ENCODE data around the gene ATG13. TPM values are rescaled to one million over a fixed set of nuclear protein-coding genes. Genes with fewer than 3 reads are reported as not detected.
A peak's percentile ranks its signal among the peaks of the same experiment; 100 is the strongest.

Gene ATG13
- total and polyA plus RNA-seq, 2 of the 8 experiments (the other 6 are each of a cell fraction or from before 2014, with no cell fraction given) = 65.0 to 77.4 TPM

GRCh38 chr11:46625406-46625805, 8.1 kb downstream of the ATG13 start:
- H2BK5ac ChIP-seq (ENCODE audit: low read depth, low read length) = no peak overlapping the region
- no peak overlapping the region for H2AFZ ChIP-seq (ENCODE audit: low read length)
- peaks cover 2% of the 10 kb centered on the region; the same call in 1 of the 2 replicates for H3K79me1 ChIP-seq (ENCODE audit: low read depth, low read length)
- DNase-seq (ENCODE audit: low read depth in 1 of 2, low spot score in 2 of 2) (no peak), FAIRE-seq (no peak)
- H3K27ac ChIP-seq (ENCODE audit: low read depth, low read length) = no peak overlapping the region
- H4K5ac ChIP-seq (ENCODE audit: insufficient read length, low read depth, low read length) = no peak overlapping the region
- no peak overlapping the region for H4K91ac ChIP-seq (replicated peaks; ENCODE audit: insufficient read length, low read length)
- no peak overlapping the region for H2BK20ac ChIP-seq (ENCODE audit: low read length)
- H3K4ac ChIP-seq (replicated peaks; ENCODE audit: insufficient read length, low read depth, low read length) = no peak overlapping the region
- no peak overlapping the region for H3K9ac ChIP-seq (replicated peaks in 1 of 4; ENCODE audit: extremely low read depth in 1 of 4, low read depth in 3 of 4, low read length in 3 of 4)
- H2BK12ac ChIP-seq (ENCODE audit: low read depth, low read length) = no peak overlapping the region
- H3K18ac ChIP-seq (ENCODE audit: extremely low read depth, low read length) = no peak overlapping the region
- no peak overlapping the region for H4K8ac ChIP-seq (ENCODE audit: extremely low read depth, insufficient read depth, low read length)
- POLR2A ChIA-PET (ENCODE audit: partially characterized antibody) = interaction anchor here (0.6 to 0.9 kb wide), 3 partner anchors 9 to 110 kb away, joined by 3 to 5 read pairs (median 4); no protein-coding TSS in a partner anchor
- H2BK15ac ChIP-seq (ENCODE audit: low read length) = no peak overlapping the region
- H3K4me3 ChIP-seq (ENCODE audit: extremely low read depth in 1 of 4, insufficient read depth in 2 of 4, low read depth in 3 of 4, low read length in 4 of 4) = no peak overlapping the region
- H3K27me3 ChIP-seq (replicated peaks in 1 of 4; ENCODE audit: control insufficient read depth in 3 of 4, extremely low read depth in 1 of 4, insufficient read depth in 3 of 4, low read length in 3 of 4) = no peaks in the 10 kb centered on the region
- H3K14ac ChIP-seq (ENCODE audit: insufficient read length) = no peak overlapping the region
- CTCF ChIA-PET (ENCODE audit: partially characterized antibody) = interaction anchor here (0.6 to 1.8 kb wide), 4 partner anchors 9 to 1679 kb away, joined by 3 to 8 read pairs (median 3); no protein-coding TSS in a partner anchor
- no peak overlapping the region for H2BK120ac ChIP-seq (replicated peaks; ENCODE audit: low read depth, low read length)
- H2AK5ac ChIP-seq (ENCODE audit: low read depth, low read length) = no peak overlapping the region
- TF ChIP-seq MAFK (IDR thresholded peaks at IDR 0.05; ENCODE audit: low read depth, low read length) (no peak), SP1 (IDR thresholded peaks at IDR 0.05; ENCODE audit: low read depth, low read length) (0 out of 2 replicates have a peak, but pooled peaks have one; percentile 35)
- no peaks in the 10 kb centered on the region for H3K23me2 ChIP-seq (ENCODE audit: low read depth, low read length)
- peaks cover 0 to 2% of the 10 kb centered on the region in 2 experiments for H4K20me1 ChIP-seq (replicated peaks in 1 of 2; ENCODE audit: control insufficient read depth in 1 of 2, insufficient read depth in 2 of 2, low read length in 2 of 2)
- no peaks in the 10 kb centered on the region for H3K4me1 ChIP-seq (replicated peaks in 1 of 4; ENCODE audit: control insufficient read depth in 3 of 4, insufficient read depth in 4 of 4, low read length in 3 of 4)
- 95% methylated on average over 3 of the region's 3 CpGs; no CpG with 5 or more reads in 1 of the 2 experiments for WGBS, 2 experiments (ENCODE audit: extremely low coverage in 1 of 2, insufficient coverage in 1 of 2, insufficient read length in 1 of 2, insufficient replicate concordance in 2 of 2, low coverage in 1 of 2, low lambda C conversion rate in 2 of 2, missing lambda C conversion rate in 1 of 2)
- H3K79me2 ChIP-seq (ENCODE audit: control insufficient read depth in 1 of 2, insufficient read depth in 2 of 2, low read length in 2 of 2) = peaks cover 0 to 33% of the 10 kb centered on the region in 2 experiments; a peak in 2 of 4 replicates
- no peak overlapping the region for H3K4me2 ChIP-seq (ENCODE audit: insufficient read depth in 1 of 2, low read depth in 2 of 2, low read length in 2 of 2)
- peaks cover 0 to 24% (median 3%) of the 10 kb centered on the region in 4 experiments; a peak in 3 of 8 replicates for H3K36me3 ChIP-seq (ENCODE audit: control insufficient read depth in 2 of 4, insufficient read depth in 4 of 4, low read length in 3 of 4)
- H3K56ac ChIP-seq (replicated peaks; ENCODE audit: insufficient read length, low read depth, low read length) = no peak overlapping the region
- no peak overlapping the region for H3K23ac ChIP-seq (ENCODE audit: insufficient read length)
- H3K9me3 ChIP-seq (ENCODE audit: insufficient read depth in 2 of 2, low read depth in 1 of 2, low read length in 1 of 2) = no peaks in the 10 kb centered on the region

Data from H1 (cell line).